B cell (primary cell): ENCODE data around the gene TEKT2. TPM values are rescaled to one million over a fixed set of nuclear protein-coding genes. Genes with fewer than 3 reads are reported as not detected.

Experiments used
- ATAC-seq: fragments of 200-7000 bp; cut with Tn5 transposase; one replicate; pipeline ENCODE4 v1.10.0; 2021; ENCODE audit warnings: low read depth, mild to moderate bottlenecking, moderate number of reproducible peaks, moderate library complexity
- CTCF ChIA-PET: fragments of 350-600 bp; sonication (Branson Sonifier 250); formaldehyde crosslinking; loops from one replicate; lab custom pipeline; 2021; ENCODE audit warnings: antibody characterized with exemption, inconsistent platforms; lab: Charles Lee
- POLR2A ChIA-PET: fragments of 350-600 bp; sonication (Branson Sonifier 250); formaldehyde crosslinking; loops from one replicate; lab custom pipeline; 2021; ENCODE audit warnings: antibody characterized with exemption; lab: Charles Lee
- DNase-seq: peaks from one replicate; pipeline ENCODE4 v3.0.0; 2013
- H2AFZ ChIP-seq: 2 replicates; pipeline ENCODE4 v1.6.1; 2012; ENCODE audit warnings: mild to moderate bottlenecking, low read depth, low read length; ENCODE audit not compliant: insufficient read depth, poor library complexity, severe bottlenecking
- H3K27ac ChIP-seq, 2 donors: 1 replicate in 1 of 2; 2 replicates in 1 of 2; pipeline ENCODE4 v1.5.1; 2012 to 2013; ENCODE audit warnings: low read length in 2 of 2, mild to moderate bottlenecking in 2 of 2, moderate library complexity in 1 of 2
- H3K27me3 ChIP-seq, 4 experiments: fragments of 200-600 bp in 1 of 4; sonication (generic) in 1 of 4; replicated peaks in 1 of 4; 1 replicate in 2 of 4; 2 replicates in 2 of 4; pipeline versions ENCODE4 v1.6.1 to v1.7.0; 2013 to 2016; ENCODE audit warnings: low read length in 3 of 4, mild to moderate bottlenecking in 2 of 4, mixed read lengths in 1 of 4, moderate library complexity in 1 of 4; ENCODE audit not compliant: insufficient read depth in 4 of 4, control insufficient read depth in 3 of 4; ENCODE audit errors: control extremely low read depth in 1 of 4
- H3K36me3 ChIP-seq, 2 experiments: replicated peaks in 1 of 2; 1 replicate in 1 of 2; 2 replicates in 1 of 2; pipeline versions ENCODE4 v1.6.1 to v1.7.1; 2013; ENCODE audit warnings: low read length in 1 of 2; ENCODE audit not compliant: insufficient read depth in 2 of 2, control insufficient read depth in 1 of 2; ENCODE audit errors: control extremely low read depth in 1 of 2, extremely low read depth in 1 of 2
- H3K4me1 ChIP-seq, 2 donors: fragments of 200-600 bp in 1 of 2; sonication (generic) in 1 of 2; 1 replicate in 1 of 2; 2 replicates in 1 of 2; pipeline versions ENCODE4 v1.5.1 to v1.6.1; 2013 to 2017; ENCODE audit warnings: low read length in 2 of 2; ENCODE audit not compliant: control insufficient read depth in 2 of 2, insufficient read depth in 2 of 2
- H3K4me2 ChIP-seq: replicated peaks from 2 replicates; pipeline ENCODE3; 2012; ENCODE audit warnings: mild to moderate bottlenecking, low read depth, low read length; ENCODE audit not compliant: poor library complexity, severe bottlenecking
- H3K4me3 ChIP-seq, 5 experiments: fragments of 200-600 bp in 1 of 5; sonication (generic) in 1 of 5; 1 replicate in 3 of 5; 2 replicates in 2 of 5; pipeline versions ENCODE4 v1.5.1 to v1.7.0; 2011 to 2016; ENCODE audit warnings: low read length in 4 of 5, mild to moderate bottlenecking in 4 of 5, low read depth in 2 of 5, control low read depth in 1 of 5, moderate library complexity in 1 of 5; ENCODE audit not compliant: insufficient read depth in 1 of 5; ENCODE audit errors: control extremely low read depth in 1 of 5, extremely low read depth in 1 of 5
- H3K79me2 ChIP-seq: fragments of 200-600 bp; sonication (generic); one replicate; pipeline ENCODE4 v1.6.0; 2016; ENCODE audit warnings: low read length; ENCODE audit not compliant: control insufficient read depth, insufficient read depth
- H3K9ac ChIP-seq: fragments of 200-600 bp; sonication (generic); 2 replicates; pipeline ENCODE4 v1.6.1; 2017; ENCODE audit warnings: mild to moderate bottlenecking, low read length, moderate library complexity
- H3K9me3 ChIP-seq, 3 donors: one replicate each; pipeline versions ENCODE4 v1.6.1 to v1.7.1; 2013; ENCODE audit warnings: low read length in 2 of 3; ENCODE audit not compliant: control insufficient read depth in 2 of 3, insufficient read depth in 1 of 3; ENCODE audit errors: control extremely low read depth in 1 of 3
- H4K20me1 ChIP-seq: 2 replicates; pipeline ENCODE4 v1.6.0; 2012; ENCODE audit warnings: mild to moderate bottlenecking, low read length; ENCODE audit not compliant: insufficient read depth, control insufficient read depth, poor library complexity, severe bottlenecking
- H3K27ac Mint-ChIP-seq: one replicate; pipeline ENCODE4 v1.8.0; 2021; ENCODE audit warnings: mixed read lengths
- H3K27me3 Mint-ChIP-seq: one replicate; pipeline ENCODE4 v1.8.0; 2021; ENCODE audit warnings: mixed read lengths
- H3K4me1 Mint-ChIP-seq: one replicate; pipeline ENCODE4 v1.8.0; 2021; ENCODE audit warnings: mixed read lengths
- H3K4me3 Mint-ChIP-seq: one replicate; pipeline ENCODE4 v1.8.0; 2021; ENCODE audit warnings: mixed read lengths
- H3K9me3 Mint-ChIP-seq: one replicate; pipeline ENCODE4 v1.8.0; 2022; ENCODE audit warnings: mixed read lengths; ENCODE audit not compliant: insufficient read depth
- CTCF ChIP-seq: fragments of 200-600 bp; IDR thresholded peaks from one replicate; pipeline ENCODE4 v1.8.0; 2022; ENCODE audit warnings: antibody characterized with exemption, mild to moderate bottlenecking
- EZH2 ChIP-seq: IDR thresholded peaks from 2 replicates; pipeline ENCODE4 v1.6.1; 2012; ENCODE audit warnings: borderline replicate concordance, low read depth, mild to moderate bottlenecking, moderate library complexity, low read length; ENCODE audit not compliant: insufficient read depth, poor library complexity, severe bottlenecking
- WGBS: methylation state at CpG from one replicate; pipeline ENCODE4 v1.1.5; 2013; ENCODE audit warnings: missing lambda C conversion rate; ENCODE audit not compliant: insufficient coverage; 5-methylcytosine and 5-hydroxymethylcytosine counted together
- intact Hi-C: fragments of 100-400 bp; cut with micrococcal nuclease; formaldehyde crosslinking; loops from one replicate; pipeline ENCODE4 v1.10.0; 2022
- polyA plus RNA-seq: library from polyadenylated mRNA; depleted of rRNA; stranded (reverse); fragments of >200 nt; gene quantifications from 2 replicates; pipeline ENCODE4 v1.2.3, GENCODE V29; 2012
- total RNA-seq, 2 donors: library from RNA; stranded (reverse); fragments of 120-200 nt in 1 of 2; gene quantifications; 1 replicate in 1 of 2; 2 replicates in 1 of 2; pipeline versions ENCODE4 v1.2.3 to v1.2.4, GENCODE V29; 2013 to 2022

Gene TEKT2
- total and polyA plus RNA-seq, 2 donors (not counting 1 experiment from before 2014, with no cell fraction given): not detected

GRCh38 chr1:36094621-36095061 is 10.7 kb downstream of the TEKT2 start:
- CTCF ChIA-PET: interaction anchor here (0.6 to 2.3 kb wide), 7 partner anchors 39 to 324 kb away, joined by 3 to 8 read pairs (median 4); no protein-coding TSS in a partner anchor
- intact Hi-C loops: loop anchor here (5.0 kb wide), 1 partner anchor 1338 kb away; no protein-coding TSS in a partner anchor

More at GRCh38 chr1:36094621-36095061, 10.7 kb downstream of the TEKT2 start:
- Mint-ChIP-seq H3K27me3 (no peaks in the 10 kb centered on the region), H3K4me1 (peaks cover 12% of the 10 kb centered on the region), H3K27ac (no peak overlapping the region), H3K9me3 (no peaks in the 10 kb centered on the region), H3K4me3 (no peak overlapping the region)
- H2AFZ ChIP-seq: no peak overlapping the region
- no peaks in the 10 kb centered on the region for H4K20me1 ChIP-seq
- no peaks in the 10 kb centered on the region for H3K27me3 ChIP-seq
- DNase-seq (no peak), ATAC-seq (no peak)
- H3K79me2 ChIP-seq: peaks cover 28% of the 10 kb centered on the region
- H3K4me2 ChIP-seq: no peak overlapping the region
- no peaks in the 10 kb centered on the region for H3K9me3 ChIP-seq
- H3K4me3 ChIP-seq: no peak overlapping the region
- no peak overlapping the region for H3K27ac ChIP-seq
- 98% methylated on average over 6 of the region's 8 CpGs for WGBS
- H3K36me3 ChIP-seq: peaks cover 0 to 52% of the 10 kb centered on the region in 2 experiments
- POLR2A ChIA-PET: no interaction called here
- no peak for TF ChIP-seq EZH2
- no peak for TF ChIP-seq CTCF
- no peak overlapping the region for H3K9ac ChIP-seq
- peaks cover 6 to 8% of the 10 kb centered on the region in 2 donors for H3K4me1 ChIP-seq
